ENCODE data around the gene NOP56.

The NOP56 gene

DNA sequence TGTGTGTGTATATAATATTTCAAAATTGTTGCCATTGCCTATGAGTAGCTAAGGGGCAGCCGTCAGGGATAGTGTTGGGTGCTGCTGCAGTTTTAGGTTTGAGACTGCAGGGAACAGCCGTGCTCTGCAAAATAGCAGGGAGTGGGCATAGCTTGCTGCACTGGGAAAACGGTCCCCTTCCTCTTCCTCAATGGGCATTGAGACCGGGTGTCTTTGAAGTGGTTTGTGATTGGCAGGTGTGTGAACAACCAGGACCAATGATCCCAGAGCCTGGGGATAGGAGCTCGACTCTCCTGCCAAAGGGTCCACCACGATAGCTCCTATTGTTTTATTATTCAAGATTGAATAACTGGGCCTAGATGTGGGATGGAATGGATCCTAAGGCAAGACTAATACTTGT is 35.1 kb downstream of the NOP56 start:
- H3K4me3 ChIP-seq (ENCODE audit: low read depth, low read length), result no peak overlapping the region

GRCh38 chr20:2688041-2688591 is 35.7 kb downstream of the NOP56 start:
- no peak overlapping the region for H3K4me3 ChIP-seq (ENCODE audit: low read depth, low read length)
- peak; percentile 69 for TF ChIP-seq CTCF (IDR thresholded peaks at IDR 0.05; ENCODE audit: borderline replicate concordance, insufficient read depth, low read depth, low read length)

More for the DNA sequence above, 35.1 kb downstream of the NOP56 start:
- TF ChIP-seq CTCF (IDR thresholded peaks at IDR 0.05; ENCODE audit: borderline replicate concordance, insufficient read depth, low read depth, low read length), result no peak

DNA sequence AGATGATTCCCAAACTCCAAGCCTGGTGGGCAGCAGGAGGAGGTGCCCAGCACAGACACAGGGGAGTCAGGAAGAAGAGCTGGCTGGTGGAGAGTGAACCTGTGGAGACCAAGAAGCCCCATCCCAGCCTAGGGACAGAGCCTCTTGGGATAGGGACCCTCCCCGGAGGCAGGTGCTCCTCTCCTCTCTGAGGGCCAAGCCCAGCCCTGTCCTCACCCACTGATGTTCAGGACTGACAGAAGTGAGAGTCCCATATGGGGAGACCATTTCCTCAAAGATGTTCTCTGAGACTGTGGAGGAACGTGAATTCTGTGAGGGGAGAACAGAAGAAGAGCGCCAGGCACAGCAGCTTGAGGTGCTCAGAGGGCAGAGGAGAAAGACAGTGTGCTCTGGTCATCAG is 37.8 kb downstream of the NOP56 start:
- no peak overlapping the region for H3K4me3 ChIP-seq (ENCODE audit: low read depth, low read length)
- no peak for TF ChIP-seq CTCF (IDR thresholded peaks at IDR 0.05; ENCODE audit: borderline replicate concordance, insufficient read depth, low read depth, low read length)

DNA sequence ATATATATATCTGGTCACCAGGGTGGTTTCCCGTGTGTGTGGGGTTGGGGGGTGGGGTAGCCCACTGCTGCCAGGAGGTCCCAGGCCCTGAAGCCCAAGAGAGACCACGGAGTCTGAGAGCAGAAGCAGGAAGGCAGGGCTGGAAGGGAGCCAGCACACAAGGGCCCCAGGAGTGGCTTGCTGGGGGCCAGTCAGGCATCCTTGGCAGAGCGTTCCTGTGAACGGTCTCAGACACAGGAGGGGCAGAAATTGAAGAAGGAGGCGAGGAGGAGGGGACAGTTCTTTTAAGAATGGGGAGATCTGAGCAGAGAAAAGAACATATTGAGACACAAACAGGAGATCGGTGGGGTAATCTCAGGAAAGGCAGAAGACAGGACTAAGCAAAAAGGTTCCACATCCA is 38.3 kb downstream of the NOP56 start:
- no peak for TF ChIP-seq CTCF (IDR thresholded peaks at IDR 0.05; ENCODE audit: borderline replicate concordance, insufficient read depth, low read depth, low read length)
- no peak overlapping the region for H3K4me3 ChIP-seq (ENCODE audit: low read depth, low read length)

DNA sequence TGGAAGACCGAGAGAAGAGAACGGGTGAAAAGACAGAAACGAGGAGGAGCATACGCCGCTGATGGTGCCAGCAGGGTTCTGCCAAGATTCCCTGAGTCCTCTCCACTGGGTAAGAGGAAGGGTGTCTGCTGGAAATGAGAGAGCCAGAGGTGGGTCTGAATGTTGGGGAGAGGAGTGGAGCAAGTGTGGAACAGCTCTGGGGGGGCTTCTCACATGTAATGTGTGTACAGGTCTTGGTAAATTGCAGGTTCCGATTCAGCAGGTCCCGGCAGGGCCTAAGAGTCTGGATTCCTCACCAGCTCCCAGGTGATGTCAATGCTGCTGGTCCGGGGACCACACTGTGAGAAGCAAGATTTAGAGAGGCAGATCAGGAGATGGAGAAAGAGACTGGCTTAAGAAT is 38.7 kb downstream of the NOP56 start:
- no peak for TF ChIP-seq CTCF (IDR thresholded peaks at IDR 0.05; ENCODE audit: borderline replicate concordance, insufficient read depth, low read depth, low read length)
- no peak overlapping the region for H3K4me3 ChIP-seq (ENCODE audit: low read depth, low read length)

- H3K4me3 ChIP-seq (ENCODE audit: low read depth, low read length), result no peak overlapping the region
- no peak for TF ChIP-seq CTCF (IDR thresholded peaks at IDR 0.05; ENCODE audit: borderline replicate concordance, insufficient read depth, low read depth, low read length)
These were observed 39.2 kb downstream of the NOP56 start for GRCh38 chr20:2691663-2692035.

GRCh38 chr20:2692036-2692885 is 39.8 kb downstream of the NOP56 start, which contains the start of gene EBF4:
TSS of gene EBF4 (plus strand) at chr20:2692780. CDS start at chr20:2693646, 866 bp downstream.
- TF ChIP-seq CTCF (IDR thresholded peaks at IDR 0.05; ENCODE audit: borderline replicate concordance, insufficient read depth, low read depth, low read length), result no peak
- H3K4me3 ChIP-seq (ENCODE audit: low read depth, low read length), result no peak within 1 kb of the TSS
